Embryonic facial prominence (tissue), 1 donor: Measurements from ENCODE around the gene C1QL2.

Experiments
- DNase-seq: peaks from one replicate; pipeline ENCODE4 v3.0.0-alpha.2; 2016; ENCODE audit errors: extremely low spot score

C1QL2 gene

GRCh38 chr2:119158563-119159347, at the start of gene C1QL2:
C1QL2 (minus strand) TSS chr2:119158751; CDS start chr2:119158269, 482 bp downstream.
- DNase-seq: no peak

- no peak for DNase-seq
Measured at GRCh38 chr2:119207447-119207846, 48.9 kb upstream of the C1QL2 start.

GRCh38 chr2:119206201-119206600, 47.6 kb upstream of the C1QL2 start:
- no peak for DNase-seq

GRCh38 chr2:119205001-119205706, 46.6 kb upstream of the C1QL2 start:
- no peak for DNase-seq

- DNase-seq: no peak
Measured at GRCh38 chr2:119204525-119204924, 46.0 kb upstream of the C1QL2 start.

GRCh38 chr2:119202610-119203310, 44.2 kb upstream of the C1QL2 start:
- no peak for DNase-seq

GRCh38 chr2:119201815-119202214, 43.3 kb upstream of the C1QL2 start:
- DNase-seq: no peak

GRCh38 chr2:119198240-119198840, 39.8 kb upstream of the C1QL2 start:
- no peak for DNase-seq

GRCh38 chr2:119197529-119198239, 39.1 kb upstream of the C1QL2 start:
- DNase-seq: no peak

GRCh38 chr2:119197126-119197405, 38.5 kb upstream of the C1QL2 start:
- no peak for DNase-seq

GRCh38 chr2:119196301-119197125, 38.0 kb upstream of the C1QL2 start:
- DNase-seq: no peak

GRCh38 chr2:119195887-119196286, 37.3 kb upstream of the C1QL2 start:
- DNase-seq: no peak

GRCh38 chr2:119195001-119195400, 36.5 kb upstream of the C1QL2 start:
- DNase-seq: no peak

GRCh38 chr2:119192893-119193292, 34.3 kb upstream of the C1QL2 start:
- DNase-seq: no peak

GRCh38 chr2:119190321-119191111, 32.0 kb upstream of the C1QL2 start:
- DNase-seq: no peak

- DNase-seq: no peak
Measured at GRCh38 chr2:119184512-119184911, 26.0 kb upstream of the C1QL2 start.

GRCh38 chr2:119181791-119182445, 23.4 kb upstream of the C1QL2 start:
- no peak for DNase-seq

GRCh38 chr2:119181391-119181790, 22.8 kb upstream of the C1QL2 start:
- no peak for DNase-seq

GRCh38 chr2:119180892-119181291, 22.3 kb upstream of the C1QL2 start:
- no peak for DNase-seq

- DNase-seq: no peak
Measured at GRCh38 chr2:119179991-119180390, 21.4 kb upstream of the C1QL2 start.
